HFFc6 (cell line): ENCODE results near the gene APOC3. TPM values are rescaled to one million over a fixed set of nuclear protein-coding genes. Genes with fewer than 3 reads are reported as not detected.
"Not testable (repeated sequence)": the region's sequence is repeated elsewhere in the genome, so short reads cannot be mapped to it uniquely, and the experiment has no call there.

Experiments used
- DNase-seq: peaks from one replicate; pipeline ENCODE4 v3.0.0-alpha.2; 2018
- H3K27ac Mint-ChIP-seq: 2 replicates; pipeline ENCODE4 v1.8.0; 2020; ENCODE audit warnings: mild to moderate bottlenecking, mixed read lengths
- H3K27me3 Mint-ChIP-seq: 2 replicates; pipeline ENCODE4 v1.8.0; 2021; ENCODE audit warnings: mild to moderate bottlenecking, moderate library complexity, mixed read lengths; ENCODE audit not compliant: insufficient read depth
- H3K36me3 Mint-ChIP-seq: 2 replicates; pipeline ENCODE4 v1.8.0; 2021; ENCODE audit warnings: low read depth, mixed read lengths
- H3K4me1 Mint-ChIP-seq: 2 replicates; pipeline ENCODE4 v1.8.0; 2020; ENCODE audit warnings: low read depth, mixed read lengths
- H3K4me3 Mint-ChIP-seq: 2 replicates; pipeline ENCODE4 v1.8.0; 2020; ENCODE audit warnings: mild to moderate bottlenecking, moderate library complexity, mixed read lengths
- H3K9me3 Mint-ChIP-seq: 2 replicates; pipeline ENCODE4 v1.8.0; 2020; ENCODE audit warnings: mild to moderate bottlenecking, mixed read lengths
- CTCF ChIP-seq: fragments of 200-600 bp; sonication (generic); IDR thresholded peaks from 2 replicates; pipeline ENCODE4 v1.5.0; 2021; ENCODE audit warnings: antibody characterized with exemption, mild to moderate bottlenecking
- total RNA-seq, 6 experiments: library from RNA; stranded (reverse); fragmentation: NEBNext Ultra II Directional; extraction: Animal tissue kit (Norgen Biotek cat#: 25700); gene quantifications; 2 replicates in 1 of 6; 3 replicates in 5 of 6; pipeline ENCODE4 v1.2.3, GENCODE V29; 2021

APOC3 gene
- total RNA-seq, 6 experiments from 2014 or later: not detected

- no peaks in the 10 kb centered on the region for H3K9me3 Mint-ChIP-seq
- no peak for DNase-seq
- no peaks in the 10 kb centered on the region; the same call in none of the 2 replicates for H3K27me3 Mint-ChIP-seq
- no peak overlapping the region for H3K27ac Mint-ChIP-seq
- H3K4me3 Mint-ChIP-seq: no peak overlapping the region
- H3K36me3 Mint-ChIP-seq: no peaks in the 10 kb centered on the region
- peaks cover 21% of the 10 kb centered on the region for H3K4me1 Mint-ChIP-seq
- TF ChIP-seq CTCF: no peak
Measured at GRCh38 chr11:116796548-116796947, 33.2 kb upstream of the APOC3 start.

- Mint-ChIP-seq H3K27ac (no peak overlapping the region), H3K9me3 (no peaks in the 10 kb centered on the region), H3K36me3 (no peaks in the 10 kb centered on the region), H3K27me3 (no peaks in the 10 kb centered on the region; the same call in none of the 2 replicates), H3K4me1 (peaks cover 16% of the 10 kb centered on the region), H3K4me3 (no peak overlapping the region)
- TF ChIP-seq CTCF: no peak
- DNase-seq: no peak
Measured at GRCh38 chr11:116797816-116798215, 31.9 kb upstream of the APOC3 start.

GRCh38 chr11:116798368-116798767 is 31.3 kb upstream of the APOC3 start:
- no peaks in the 10 kb centered on the region for H3K36me3 Mint-ChIP-seq
- peaks cover 10% of the 10 kb centered on the region for H3K4me1 Mint-ChIP-seq
- no peak for DNase-seq
- no peaks in the 10 kb centered on the region; the same call in none of the 2 replicates for H3K27me3 Mint-ChIP-seq
- no peaks in the 10 kb centered on the region for H3K9me3 Mint-ChIP-seq
- TF ChIP-seq CTCF: no peak
- no peak overlapping the region for H3K4me3 Mint-ChIP-seq
- H3K27ac Mint-ChIP-seq: no peak overlapping the region

GRCh38 chr11:116800610-116801009 is 29.1 kb upstream of the APOC3 start:
- TF ChIP-seq CTCF: no peak
- H3K36me3 Mint-ChIP-seq: no peaks in the 10 kb centered on the region
- H3K4me1 Mint-ChIP-seq: no peaks in the 10 kb centered on the region
- H3K27me3 Mint-ChIP-seq: no peaks in the 10 kb centered on the region; the same call in none of the 2 replicates
- no peak for DNase-seq
- H3K4me3 Mint-ChIP-seq: no peak overlapping the region
- no peaks in the 10 kb centered on the region for H3K9me3 Mint-ChIP-seq
- H3K27ac Mint-ChIP-seq: no peak overlapping the region

- not testable (repeated sequence) for H3K4me3 Mint-ChIP-seq, H3K36me3 Mint-ChIP-seq, H3K4me1 Mint-ChIP-seq, H3K27ac Mint-ChIP-seq, H3K9me3 Mint-ChIP-seq, H3K27me3 Mint-ChIP-seq, DNase-seq
Measured at GRCh38 chr11:116801662-116802061, 28.0 kb upstream of the APOC3 start.

GRCh38 chr11:116804001-116804400 is 25.7 kb upstream of the APOC3 start:
- no peak for TF ChIP-seq CTCF
- H3K36me3 Mint-ChIP-seq: peaks cover 2% of the 10 kb centered on the region
- no peak overlapping the region for H3K4me3 Mint-ChIP-seq
- H3K27ac Mint-ChIP-seq: no peak overlapping the region
- no peak for DNase-seq
- peaks cover 21% of the 10 kb centered on the region for H3K4me1 Mint-ChIP-seq
- H3K27me3 Mint-ChIP-seq: no peaks in the 10 kb centered on the region; the same call in 1 of the 2 replicates
- no peaks in the 10 kb centered on the region for H3K9me3 Mint-ChIP-seq
